SK-N-SH (cell line): ENCODE data around the gene LIAS.

ENCODE experiments used
- POLR2AphosphoS5 ChIP-seq: IDR thresholded peaks from 2 replicates; pipeline ENCODE4 v1.6.1; 2012; ENCODE audit warnings: low read depth, low read length
- TF ChIP-seq, protein P1 (sequence below): fragments of 200-600 bp; sonication (generic); IDR thresholded peaks from 2 replicates; pipeline ENCODE4 v1.6.1; 2017; ENCODE audit warnings: antibody characterized with exemption, mild to moderate bottlenecking, moderate library complexity

DNA sequence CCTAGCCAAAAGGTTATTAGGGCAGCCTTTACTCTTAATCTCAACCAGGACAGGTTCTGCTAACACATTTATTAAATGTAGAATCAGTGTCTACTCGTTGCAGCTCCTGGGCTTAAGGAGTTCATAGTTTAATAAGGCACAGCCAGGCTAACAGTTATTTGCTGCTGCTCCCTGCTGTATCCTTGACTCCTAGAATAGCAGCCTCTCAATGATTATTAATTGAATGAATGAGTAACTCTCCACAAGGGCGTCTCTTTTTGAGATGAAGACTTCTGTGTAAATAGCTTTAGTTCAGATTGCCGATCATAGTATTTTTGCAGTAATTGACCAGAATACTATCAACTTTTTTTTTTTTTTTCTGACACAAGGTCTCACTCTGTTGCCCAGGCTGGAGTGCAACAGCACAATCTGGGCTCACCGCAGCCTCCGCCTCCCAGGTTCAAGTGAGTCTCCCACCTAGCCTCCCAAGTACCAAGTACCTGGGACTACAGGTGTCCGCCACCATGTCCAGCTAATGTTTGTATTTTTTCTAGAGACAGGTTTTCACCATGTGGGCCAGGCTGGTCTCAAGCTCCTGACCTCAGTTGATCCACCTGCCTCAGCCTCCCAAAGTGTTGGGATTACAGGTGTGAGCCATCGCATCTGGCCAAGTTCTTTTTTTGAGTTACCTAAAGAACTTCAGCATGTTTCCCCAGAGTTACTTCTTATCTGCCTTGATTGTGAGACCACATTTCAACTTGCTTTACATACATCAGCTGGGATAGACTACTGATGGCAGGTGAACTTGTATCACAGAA, 65.5 kb downstream of the LIAS start:
- TF ChIP-seq, protein P1, sequence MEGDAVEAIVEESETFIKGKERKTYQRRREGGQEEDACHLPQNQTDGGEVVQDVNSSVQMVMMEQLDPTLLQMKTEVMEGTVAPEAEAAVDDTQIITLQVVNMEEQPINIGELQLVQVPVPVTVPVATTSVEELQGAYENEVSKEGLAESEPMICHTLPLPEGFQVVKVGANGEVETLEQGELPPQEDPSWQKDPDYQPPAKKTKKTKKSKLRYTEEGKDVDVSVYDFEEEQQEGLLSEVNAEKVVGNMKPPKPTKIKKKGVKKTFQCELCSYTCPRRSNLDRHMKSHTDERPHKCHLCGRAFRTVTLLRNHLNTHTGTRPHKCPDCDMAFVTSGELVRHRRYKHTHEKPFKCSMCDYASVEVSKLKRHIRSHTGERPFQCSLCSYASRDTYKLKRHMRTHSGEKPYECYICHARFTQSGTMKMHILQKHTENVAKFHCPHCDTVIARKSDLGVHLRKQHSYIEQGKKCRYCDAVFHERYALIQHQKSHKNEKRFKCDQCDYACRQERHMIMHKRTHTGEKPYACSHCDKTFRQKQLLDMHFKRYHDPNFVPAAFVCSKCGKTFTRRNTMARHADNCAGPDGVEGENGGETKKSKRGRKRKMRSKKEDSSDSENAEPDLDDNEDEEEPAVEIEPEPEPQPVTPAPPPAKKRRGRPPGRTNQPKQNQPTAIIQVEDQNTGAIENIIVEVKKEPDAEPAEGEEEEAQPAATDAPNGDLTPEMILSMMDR, result no peak
- no peak for TF ChIP-seq POLR2AphosphoS5
